GM23248 (cell line): ENCODE measurements around the gene GCM1.

ENCODE experiments used
- EZH2 ChIP-seq: fragments of 200-600 bp; sonication (generic); IDR thresholded peaks from 2 replicates; pipeline ENCODE4 v1.6.1; 2018; ENCODE audit warnings: antibody characterized with exemption, mild to moderate bottlenecking; ENCODE audit not compliant: insufficient read depth, poor library complexity, severe bottlenecking
- EZH2phosphoT487 ChIP-seq: fragments of 200-600 bp; sonication (generic); IDR thresholded peaks from 2 replicates; pipeline ENCODE4 v1.6.1; 2018; ENCODE audit warnings: antibody characterized with exemption, moderate library complexity, mild to moderate bottlenecking, low read depth; ENCODE audit not compliant: insufficient read depth

DNA sequence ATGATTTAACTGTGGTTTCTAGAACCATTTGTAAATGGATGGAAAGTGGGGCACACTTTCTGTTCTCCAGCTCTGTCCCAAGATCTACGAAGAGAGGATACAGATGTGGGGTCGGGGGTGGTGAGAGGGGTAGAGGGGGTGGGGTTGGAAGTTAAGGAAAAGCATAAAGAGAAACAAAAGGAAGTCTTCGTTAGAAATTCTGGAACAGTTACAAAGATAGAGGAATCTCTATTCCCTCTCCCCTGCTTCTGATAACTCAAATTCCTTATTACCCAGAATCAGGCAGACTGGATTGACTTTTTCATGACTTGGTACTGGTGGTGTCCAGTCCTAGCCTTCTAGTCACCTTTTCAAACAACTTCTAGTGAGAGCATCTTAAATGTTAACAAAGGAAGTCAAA is 4.9 kb downstream of the GCM1 start:
- TF ChIP-seq EZH2phosphoT487 (no peak), EZH2 (no peak)
